Activated gamma-delta T cell (primary cell): ENCODE data around the gene TUFM.
A peak's percentile ranks its signal among the peaks of the same experiment; 100 is the strongest.
"Not testable (repeated sequence)": the region's sequence is repeated elsewhere in the genome, so short reads cannot be mapped to it uniquely, and the experiment has no call there.

Experiments
- DNase-seq: peaks from one replicate; lab custom pipeline; 2025; lab: John Stamatoyannopoulos, UW
- total RNA-seq, 2 donors: gene quantifications; one replicate each; lab custom pipeline; 2026; lab: John Stamatoyannopoulos, UW

TUFM gene
- 97.9 to 107 reads per million in 2 donors for total RNA-seq

DNA sequence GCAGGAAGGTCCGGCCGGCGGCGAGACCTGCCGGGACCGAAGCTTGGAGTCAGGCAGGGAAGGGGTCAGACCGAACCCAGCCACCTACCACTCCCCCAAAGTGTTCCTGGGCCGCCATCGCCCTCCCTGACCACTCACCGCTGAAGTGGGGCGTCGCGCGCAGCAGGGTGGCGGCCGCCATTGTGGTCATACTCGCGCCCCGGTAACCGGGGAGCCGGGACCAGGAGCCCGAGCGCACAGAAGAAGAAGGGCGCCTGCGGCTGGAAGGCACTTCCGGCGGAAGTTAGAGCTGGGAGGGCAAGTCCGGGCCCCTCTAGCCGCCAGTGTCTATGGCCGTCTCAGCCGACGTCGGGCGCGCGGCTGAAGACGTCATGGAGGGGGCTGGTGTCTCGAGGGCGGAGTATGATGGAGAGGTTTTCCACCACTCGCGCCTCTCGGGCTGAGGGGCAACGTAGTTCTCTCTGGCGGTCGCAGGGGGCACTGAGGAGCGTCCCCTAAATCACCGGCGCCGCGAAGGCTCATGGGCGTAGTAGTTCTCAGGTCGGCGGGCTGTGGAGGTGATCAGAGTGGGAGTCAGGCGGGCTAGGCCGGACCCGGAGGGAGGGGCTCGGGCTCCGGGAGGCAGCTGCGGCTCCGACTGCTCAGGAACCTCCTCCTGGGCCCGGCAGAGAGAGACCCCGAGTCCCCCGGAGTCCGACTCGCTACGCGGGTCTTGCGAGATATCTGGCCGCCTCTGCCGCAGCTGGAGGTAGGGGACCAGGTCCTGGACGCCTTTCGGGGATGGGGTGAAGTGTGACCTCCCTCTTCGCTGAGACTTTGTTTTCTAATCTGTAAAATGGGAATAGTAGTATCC is at the start of gene TUFM:
Gene TUFM, minus strand, starts transcription at position 269 of the 853 bp plus-strand sequence. Its CDS starts 79 bp downstream, at position 190.
- peak; percentile 96 for DNase-seq

DNA sequence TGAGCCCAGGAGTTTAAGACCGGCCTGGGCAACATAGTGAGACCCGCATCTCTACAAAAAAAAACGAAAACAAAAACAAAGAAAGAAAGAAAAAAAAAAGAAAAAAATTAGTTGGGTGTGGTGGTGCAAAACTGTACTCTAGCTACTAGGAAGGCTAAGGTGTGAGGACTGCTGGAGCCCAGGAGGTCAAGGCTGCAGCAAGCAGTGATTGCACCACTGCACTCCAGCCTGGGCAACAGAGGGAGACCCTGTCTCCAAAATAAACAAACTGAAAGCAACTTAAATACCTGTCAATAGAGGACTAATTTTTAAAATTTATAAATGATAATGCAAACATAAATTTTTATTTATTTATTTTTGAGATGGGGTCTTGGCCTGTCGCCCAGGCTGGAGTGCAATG is 49.5 kb upstream of the TUFM start:
- no peak for DNase-seq

DNA sequence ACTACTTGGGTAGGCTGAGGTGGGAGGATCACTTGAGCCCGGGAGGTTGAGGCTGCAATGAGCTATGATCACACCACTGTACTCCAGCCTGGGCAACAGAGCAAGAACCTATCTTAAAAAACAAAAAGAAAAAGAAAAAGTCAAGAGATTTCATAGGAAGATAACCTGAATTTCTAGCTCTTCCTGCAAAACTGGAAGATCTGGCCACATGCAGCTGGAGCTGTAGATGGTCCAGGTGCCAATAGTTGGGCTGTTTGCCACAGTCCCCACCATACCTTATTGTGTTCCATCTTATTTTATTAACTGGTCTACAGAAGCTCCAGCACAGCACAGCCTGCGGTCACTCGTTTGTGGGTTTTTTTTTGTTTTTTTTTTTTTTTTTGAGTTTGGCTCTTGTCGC is 47.1 kb upstream of the TUFM start:
- DNase-seq: no peak

DNA sequence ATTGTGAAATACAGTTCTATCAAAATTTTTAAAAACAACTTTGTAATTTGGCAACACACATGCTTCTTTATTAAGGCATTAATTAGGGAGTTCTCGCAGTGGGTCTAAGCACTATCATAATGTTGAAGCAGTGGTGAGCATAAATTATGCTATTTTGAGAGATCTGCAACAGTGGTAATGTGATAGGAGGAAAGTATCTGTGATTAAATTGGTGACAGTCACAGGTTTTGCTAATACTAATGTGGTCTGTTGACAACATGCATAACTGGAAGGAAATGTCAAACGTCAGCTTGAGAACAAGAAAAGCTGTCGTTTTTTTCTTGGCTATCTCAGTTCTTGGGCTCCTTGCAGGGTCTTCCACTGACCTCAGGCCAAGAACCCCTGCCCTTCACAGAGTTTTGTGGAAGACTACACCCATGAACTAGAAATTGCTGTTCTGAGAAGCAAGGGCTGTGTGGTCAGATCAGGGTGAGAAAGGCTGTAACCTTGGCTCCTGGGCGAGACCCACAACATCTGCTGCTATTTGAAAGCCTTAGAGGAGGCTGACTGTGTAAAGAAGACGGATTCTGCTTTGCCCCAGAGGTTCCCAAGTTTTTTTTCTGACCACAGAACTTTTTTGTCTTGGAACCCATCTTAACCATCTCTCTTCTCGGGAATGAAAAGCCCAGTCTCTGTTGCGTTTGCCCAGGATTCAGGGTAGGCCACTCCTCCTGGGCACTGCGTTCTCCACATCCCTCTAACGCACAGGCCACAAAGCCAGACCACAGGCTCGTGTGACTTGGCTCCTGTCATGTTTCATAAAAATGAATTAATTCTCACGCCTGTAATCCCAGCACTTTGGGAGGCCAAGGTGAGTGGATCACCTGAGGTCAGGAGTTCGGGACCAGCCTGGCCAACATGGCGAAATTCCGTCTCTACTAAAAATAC is 46.1 kb upstream of the TUFM start:
- no peak for DNase-seq

DNA sequence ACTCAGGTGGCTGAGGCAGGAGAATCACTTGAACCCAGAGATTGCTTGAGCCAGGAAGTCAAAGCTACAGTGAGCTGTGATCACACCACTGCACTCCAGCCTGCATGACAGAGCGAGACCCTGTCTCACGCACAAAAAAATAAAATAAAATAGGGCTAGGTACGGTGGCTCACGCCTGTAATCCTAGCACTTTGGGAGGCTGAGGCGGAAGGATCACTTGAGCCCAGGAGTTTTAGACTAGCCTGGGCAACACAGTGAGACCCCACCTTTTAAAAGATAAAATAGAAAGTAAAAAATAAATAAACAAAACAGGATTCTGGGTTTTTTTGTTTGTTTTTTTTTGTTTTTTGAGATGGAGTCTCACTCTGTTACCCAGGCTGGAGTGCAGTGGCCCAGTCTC is 44.2 kb upstream of the TUFM start:
- DNase-seq: not testable (repeated sequence)

DNA sequence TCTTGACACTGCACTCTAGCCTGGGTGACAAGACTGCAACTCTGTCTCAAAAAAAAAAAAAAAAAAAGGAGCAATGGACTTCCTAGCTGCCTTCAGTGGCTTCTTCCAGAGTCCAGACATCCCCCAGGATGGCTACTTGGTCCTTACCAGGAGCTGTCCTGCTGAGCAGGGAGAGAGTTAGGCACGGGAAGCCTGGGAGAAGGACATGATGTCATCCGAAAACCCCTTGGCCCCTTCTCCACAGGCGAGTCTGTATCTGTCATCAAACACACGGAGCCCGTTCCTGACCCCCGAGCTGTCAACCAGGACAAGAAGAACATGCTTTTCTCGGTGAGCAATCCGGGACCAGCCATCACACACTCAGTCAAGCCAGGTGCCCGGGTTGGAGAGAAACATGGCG is 40.8 kb upstream of the TUFM start:
- DNase-seq: no peak

DNA sequence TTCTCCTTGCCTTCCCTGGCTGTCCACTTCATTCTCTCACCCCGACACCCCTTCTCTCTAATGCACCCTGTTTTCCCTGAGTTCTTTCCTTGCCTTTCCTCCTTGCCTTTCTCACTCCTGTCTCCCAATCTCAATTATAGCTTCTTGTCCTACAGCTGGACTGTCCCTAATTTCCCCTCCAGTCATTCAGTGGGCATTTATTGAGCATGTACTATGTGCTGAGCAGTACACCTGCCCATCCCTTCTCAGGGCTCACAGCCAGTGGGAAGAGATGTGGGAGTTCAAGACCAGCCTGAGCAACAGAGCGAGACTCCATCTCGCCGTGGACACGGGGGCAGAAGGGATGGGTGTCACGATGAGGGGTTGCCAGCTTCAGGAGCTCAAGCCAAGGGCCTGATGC is 37.9 kb upstream of the TUFM start:
- no peak for DNase-seq

DNA sequence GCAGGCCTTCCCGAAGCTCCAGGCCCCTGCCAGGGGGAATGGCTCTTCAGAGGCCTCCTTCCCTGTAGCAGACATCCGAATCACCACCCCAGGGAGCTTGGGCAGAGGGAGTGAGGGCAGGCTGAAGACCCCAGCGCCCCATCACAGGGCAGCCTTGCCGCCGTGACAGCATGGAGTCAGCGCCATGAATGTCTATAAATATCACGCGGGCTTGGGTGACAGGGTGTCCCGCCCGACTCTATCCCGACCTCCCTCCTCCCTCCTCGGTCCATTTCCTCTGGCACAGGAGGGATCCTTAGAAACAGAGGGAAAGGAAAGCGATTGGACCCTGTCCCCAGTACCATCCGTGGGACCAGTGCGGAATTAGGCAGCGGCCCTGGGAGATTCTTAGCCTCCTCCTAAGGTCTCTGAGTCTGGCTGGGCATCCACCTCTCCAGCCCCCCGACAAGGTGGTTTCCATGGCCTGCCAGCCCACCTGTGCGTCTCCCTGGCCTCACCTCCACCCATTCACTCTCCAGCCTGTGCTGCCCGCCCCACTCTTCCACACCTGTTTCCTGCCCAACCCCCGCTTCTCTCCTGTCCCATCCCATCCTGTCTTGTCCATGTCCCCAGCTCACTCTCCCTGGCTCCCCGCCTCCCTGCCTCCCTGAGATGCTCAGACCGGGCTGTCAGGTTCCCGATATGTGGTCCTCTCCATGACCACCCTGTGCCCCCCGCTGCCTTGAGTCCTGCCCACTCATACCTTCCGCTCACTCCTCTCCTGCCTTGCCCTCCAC is 37.3 kb upstream of the TUFM start:
- no peak for DNase-seq

DNA sequence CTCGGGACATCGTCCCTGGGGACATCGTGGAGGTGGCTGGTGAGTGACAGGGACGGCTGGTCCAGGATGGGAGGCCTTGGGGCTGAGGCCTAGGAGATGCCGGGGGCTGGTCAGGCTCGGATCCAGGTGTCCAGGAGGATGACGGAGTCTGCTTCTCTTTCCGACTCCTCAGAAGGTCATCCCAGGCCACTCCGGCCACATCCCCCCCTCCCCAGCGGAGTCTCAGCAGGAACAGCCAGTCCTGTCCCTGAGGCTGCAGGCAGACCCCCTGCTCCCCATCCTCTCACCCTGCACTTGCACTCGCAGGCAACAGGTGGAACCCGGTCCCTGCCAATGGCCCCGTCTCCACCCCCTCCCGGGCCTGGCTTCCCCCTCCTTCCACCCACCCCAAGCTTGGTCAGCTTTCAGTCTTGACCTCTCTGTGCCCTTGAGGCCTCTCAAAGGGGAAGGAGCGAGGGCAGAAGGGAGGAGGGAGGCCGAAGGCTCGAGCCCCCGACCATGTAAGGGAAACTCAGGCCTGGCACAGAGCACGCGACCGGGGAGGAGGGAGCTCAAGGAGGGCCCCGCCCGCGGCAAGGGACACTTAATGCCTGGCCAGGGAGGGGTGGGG is 36.5 kb upstream of the TUFM start:
- DNase-seq: no peak

DNA sequence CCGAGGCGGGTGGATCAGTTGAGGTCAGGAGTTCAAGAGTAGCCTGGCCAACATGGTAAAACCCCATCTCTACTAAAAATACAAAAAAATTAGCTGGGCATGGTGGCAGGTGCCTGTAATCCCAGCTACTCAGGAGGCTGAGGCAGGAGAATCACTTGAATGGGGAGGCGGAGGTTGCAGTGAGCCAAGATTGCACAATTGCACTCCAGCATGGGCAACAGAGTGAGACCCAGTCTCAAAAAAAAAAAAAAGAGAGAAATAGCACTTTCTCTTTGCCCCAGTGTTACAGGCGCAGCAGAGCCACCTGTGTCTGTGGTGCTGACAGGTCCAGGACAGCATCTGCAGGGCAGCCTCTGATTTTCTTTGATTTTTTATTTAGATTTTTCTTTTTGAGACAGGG is 35.4 kb upstream of the TUFM start:
- DNase-seq: not testable (repeated sequence)

DNA sequence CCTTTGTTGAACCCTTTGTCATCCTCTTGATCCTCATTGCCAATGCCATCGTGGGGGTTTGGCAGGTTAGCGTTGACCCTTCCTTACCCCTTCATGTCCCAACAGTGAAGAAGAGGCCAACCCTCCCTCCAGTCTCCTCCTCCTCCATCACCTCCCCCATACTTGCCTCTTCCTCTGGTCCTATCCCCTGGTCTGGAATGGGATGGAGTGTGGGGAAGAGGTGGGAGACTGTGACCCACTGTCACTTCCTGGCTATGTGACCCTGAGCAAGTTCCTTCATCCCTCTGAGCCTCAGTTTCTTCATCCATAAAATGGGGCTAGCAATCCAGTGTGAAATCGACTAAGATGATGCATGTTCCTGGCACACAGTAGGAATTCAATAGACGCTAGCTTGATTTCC is 34.8 kb upstream of the TUFM start:
- no peak for DNase-seq

DNA sequence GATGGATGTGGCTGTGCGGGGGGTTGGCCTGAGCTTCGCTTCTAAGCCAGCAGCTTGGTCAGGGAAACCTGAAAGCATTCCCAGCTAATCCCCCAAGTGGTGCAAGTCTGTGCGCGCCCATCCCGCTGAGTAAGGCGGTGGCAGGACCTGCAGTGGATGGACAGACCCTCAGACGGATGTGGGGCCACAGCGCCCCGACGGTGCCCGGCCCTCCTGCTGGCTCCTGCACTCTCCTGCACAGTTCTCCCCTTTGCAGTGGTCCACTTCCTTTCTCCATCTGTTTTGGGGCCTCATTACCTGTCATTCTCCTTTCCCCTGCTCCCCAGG is 34.4 kb upstream of the TUFM start:
- no peak for DNase-seq

DNA sequence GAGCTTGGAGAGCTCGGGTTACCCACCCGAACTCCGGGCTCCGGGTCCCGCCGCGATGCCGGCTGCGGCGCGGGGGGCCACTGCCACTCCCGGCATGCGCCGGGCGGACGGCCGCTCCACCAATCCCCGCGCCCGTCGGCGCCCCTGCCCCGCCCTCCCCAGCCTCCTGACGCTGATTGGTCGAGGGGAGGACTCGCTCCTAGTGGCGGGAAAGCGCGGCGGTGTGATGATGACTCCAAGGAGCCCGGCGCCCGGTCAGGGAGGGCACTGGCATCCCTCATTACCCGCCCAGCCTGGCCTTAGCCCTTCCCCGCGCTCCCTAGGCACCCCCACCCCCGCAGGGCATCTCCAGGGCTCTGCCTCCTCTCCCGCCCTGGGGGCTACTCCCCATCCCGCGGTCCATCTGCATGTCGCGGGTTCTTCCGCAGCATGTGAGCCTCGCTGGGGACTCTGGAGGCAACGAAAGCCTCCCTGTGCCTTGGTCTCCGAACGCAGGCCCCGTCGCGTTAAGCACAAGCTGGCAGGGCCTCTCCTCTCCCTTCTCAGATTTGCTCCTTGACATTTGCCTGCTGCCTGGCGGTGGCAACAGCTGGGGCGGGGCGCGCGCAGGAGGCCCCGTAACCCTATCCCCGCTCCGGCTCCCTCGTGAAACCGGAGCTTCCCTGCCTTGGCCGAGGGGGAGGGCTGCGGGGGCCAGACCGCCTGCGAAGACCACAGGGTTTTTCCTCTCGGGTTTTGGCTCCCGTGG is 33.9 kb upstream of the TUFM start:
- DNase-seq: peak; percentile 78

DNA sequence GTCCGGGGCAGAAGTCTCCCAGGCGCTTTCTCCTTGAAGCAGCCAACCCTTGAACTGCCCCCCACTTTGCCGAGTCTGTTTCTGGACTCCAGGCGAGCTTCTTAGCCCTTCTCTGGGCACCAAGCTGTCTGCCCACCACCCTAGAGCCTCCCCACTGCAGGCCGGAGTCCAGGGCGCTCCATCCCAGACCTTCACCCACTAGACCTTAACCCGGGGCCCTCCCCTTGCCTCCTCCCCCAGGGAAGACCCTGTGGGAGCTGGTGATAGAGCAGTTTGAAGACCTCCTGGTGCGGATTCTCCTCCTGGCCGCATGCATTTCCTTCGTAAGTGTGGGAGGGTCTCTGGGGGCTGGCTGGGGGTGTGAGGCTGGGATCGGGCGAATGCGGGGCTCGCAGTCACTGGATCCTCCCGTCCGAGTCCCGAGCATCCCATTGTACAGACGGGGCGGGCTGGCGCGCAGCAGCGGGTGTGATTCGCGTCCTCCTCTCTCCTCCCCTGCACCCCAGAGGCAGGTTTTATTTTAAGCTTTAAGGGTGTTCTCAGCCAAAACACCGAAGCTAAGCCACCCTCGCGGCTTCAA is 33.2 kb upstream of the TUFM start:
- no peak for DNase-seq

DNA sequence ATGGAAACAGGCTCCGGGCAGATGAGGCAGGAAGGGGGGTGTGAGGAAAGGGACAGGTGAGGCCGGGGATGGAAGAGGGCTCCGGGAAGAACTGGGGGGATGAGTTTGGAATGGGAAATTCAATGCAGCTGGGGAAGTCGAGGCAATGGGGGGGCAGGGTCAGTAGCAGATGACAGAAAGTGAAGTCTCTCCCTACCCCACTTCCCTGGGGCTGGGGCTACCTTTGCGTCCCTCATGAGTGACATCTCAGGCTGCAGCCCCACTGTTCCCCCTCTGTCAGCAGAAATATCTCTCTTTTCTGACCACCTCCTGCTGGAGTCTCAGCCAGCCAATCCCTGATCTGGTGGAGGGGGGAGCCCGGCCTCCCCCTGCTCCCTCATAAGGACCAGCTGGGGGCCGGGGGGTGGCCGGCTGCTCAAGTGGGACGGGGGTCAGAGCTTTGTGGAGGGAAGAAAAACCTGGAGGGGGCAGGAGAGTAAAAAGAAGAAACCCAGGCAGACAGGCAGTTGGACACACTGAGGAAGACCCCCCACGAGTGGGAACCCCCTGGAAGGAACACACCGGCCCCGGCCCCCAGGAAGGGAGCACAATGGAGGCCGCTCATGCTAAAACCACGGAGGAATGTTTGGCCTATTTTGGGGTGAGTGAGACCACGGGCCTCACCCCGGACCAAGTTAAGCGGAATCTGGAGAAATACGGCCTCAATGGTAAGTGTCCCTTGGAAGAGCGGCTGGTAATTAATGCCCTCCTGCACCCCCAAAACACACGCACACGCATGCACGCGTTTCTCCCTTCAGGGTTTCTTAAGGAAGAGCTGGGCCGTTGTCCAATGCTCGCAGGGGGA is 32.2 kb upstream of the TUFM start, which contains the start of gene ATP2A1:
Gene ATP2A1, plus strand, starts transcription at position 406 of the 844 bp plus-strand sequence. Its CDS starts 184 bp downstream, at position 590.
- DNase-seq: no peak

DNA sequence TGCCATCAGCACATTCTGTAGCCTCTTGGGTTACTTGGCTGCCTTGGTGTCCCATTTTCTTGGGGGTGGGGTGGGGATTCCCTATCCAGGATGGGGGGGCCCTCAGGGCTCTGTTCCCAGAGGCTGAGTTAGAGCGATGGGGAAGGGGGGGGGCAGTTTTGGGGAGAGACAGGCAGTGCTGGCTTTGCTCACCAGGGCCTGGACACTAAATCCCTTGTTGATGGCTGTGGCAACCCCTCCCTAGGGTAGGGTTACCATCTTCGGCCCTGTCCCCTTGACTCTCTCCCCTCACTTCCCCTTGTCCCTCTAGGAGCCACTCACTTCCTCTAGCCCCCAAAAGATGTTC is 31.5 kb upstream of the TUFM start:
- DNase-seq: no peak

DNA sequence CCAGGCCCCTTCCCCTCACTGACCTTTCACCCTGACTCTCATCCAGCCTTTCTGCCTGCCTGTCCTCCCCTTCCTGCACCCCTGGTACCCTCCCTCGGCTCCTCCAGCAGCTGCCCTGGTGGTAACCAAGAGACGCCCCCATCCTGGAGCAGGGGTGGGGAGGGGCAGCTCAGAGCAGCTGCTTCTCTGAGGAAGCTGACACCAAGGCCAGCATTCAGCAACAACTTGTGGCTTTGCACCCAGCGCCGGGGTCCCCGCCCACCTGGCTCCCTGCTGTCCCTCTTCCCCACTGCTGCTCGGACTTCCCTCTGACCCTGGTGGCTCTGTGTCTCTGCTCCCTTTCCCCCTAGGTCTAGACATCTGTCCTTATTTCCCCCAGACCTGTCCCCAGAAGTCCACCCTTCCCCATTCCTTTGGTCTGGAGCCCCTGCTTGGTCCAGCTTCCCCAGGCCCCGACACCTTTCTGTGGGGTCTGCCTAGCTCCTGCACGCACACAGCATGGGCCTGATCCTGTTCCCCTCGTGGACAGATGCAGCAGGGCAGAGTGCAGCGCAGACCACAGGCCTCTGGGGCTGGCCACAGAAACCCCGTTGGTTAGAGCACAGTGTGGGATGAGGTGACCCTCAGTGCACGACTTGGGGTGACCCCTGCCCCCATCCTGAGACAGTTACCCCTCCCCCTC is 31.0 kb upstream of the TUFM start:
- no peak for DNase-seq

DNA sequence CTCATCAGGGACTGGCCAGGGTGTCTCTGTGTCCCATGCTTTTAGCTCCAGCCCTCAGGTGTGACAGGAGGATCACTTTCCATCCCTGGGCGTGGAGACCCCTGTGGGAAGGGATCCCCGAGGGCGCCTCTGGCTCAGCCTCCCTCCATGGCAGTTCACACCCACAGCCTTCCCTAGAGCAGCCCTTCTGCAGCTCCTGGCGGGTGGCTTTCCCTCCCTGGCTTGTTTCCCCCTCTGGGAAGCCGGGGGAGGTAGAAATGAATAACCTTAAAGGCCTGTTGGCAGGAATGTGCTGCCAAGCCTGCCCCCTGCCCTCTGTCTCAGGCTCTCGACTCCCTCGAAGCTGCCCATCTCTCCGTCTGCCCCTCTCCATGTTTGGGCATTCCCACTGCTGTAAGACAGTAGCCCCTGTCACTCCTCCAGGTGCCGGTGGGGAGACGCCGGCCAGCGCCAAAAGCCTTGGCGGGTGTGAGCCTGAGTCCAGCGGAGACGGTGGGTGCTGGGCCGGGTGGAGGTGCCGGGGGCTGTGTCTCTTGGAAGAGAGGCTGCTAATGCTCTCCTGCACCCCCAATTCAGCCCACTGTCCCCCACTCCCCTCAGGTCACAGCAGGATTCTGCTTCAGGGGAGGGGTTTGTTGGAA is 30.0 kb upstream of the TUFM start:
- DNase-seq: no peak
